Anterior cingulate cortex (tissue), 58 donors: ENCODE results near the gene RPS6KA2.
A peak's percentile ranks its signal among the peaks of the same experiment; 100 is the strongest.

Experiments used
- DNase-seq, 58 donors: peaks; one replicate each; lab custom pipeline; 2025; lab: John Stamatoyannopoulos, UW

Gene RPS6KA2

GRCh38 chr6:166477647-166478365 lies 149.2 kb downstream of the RPS6KA2 start:
- DNase-seq = no peak

DNA sequence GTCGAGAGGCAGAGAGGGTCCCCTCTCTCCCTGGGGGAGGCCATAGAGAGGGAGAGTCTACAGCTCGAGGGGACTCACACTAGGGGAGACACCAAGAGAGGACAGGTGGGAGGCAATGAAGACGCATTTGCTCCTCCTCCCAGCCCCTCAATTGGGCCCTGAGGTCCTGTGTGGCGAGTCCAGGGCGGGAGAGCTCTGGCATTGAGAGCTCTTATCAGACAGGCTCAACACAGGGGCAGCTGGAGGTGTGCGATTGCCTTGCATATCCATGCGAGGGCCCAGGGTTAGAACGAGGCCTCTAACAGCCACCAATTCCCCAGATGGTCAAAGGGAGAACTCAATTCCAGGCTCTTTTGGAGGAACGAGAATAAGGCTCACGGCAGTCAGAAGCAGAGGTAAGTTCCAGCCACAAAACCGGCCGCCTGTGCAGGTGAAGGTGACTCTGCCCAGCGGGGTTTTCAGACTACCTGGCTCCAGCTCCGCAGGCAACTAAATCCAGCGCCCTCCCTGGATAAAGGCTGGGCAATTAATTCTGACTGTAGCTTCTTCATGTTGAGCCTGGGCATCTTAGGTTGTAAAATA lies 150.3 kb downstream of the RPS6KA2 start:
- no peak for DNase-seq

GRCh38 chr6:166476061-166476591 lies 150.9 kb downstream of the RPS6KA2 start:
- no peak for DNase-seq

DNA sequence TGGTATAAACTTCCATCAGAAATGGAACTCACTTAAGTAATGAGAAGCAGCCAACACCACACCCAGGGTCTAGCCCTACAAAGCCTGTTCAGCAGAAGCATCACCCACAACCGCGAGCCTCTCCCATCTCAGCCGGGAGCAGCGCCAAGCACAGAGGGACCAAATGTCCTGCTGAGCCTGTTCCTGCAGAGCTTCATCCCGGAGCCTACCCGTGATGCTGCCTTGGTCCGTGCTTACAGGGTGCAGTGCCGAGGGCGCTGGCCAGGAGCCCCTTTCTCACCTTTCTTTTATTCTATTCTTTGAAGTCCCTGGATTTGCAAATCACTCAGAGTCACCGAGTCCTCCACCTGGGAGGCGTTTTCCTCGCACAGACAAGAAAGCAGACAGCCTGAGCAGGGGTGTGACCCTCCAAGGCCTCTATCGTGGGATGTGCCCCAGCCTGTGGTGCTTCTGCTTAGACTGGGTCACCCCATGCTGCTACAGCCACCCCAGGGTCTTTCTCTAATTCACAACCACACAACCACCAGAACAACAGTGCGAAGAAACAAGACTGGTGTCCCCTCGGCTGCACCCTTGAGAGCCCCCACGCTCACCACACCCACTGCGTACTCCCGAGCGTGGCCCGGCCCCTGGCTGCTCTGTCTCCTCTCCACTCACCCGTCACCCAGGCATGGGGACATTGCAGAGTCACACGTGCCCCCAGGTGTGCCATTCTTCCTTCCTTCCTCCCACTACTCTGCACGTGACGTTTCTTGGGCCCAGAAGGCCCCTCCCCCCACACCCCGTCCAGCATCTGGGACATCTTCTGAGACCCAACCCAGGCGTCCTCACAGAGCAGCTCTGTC lies 152.1 kb downstream of the RPS6KA2 start:
- peak in 1 of 58 donors; percentile 38 for DNase-seq

GRCh38 chr6:166473886-166474571 lies 153.0 kb downstream of the RPS6KA2 start:
- no peak for DNase-seq

- DNase-seq = no peak
Observed at GRCh38 chr6:166472636-166473035, 154.4 kb downstream of the RPS6KA2 start.

- DNase-seq = no peak
Observed at GRCh38 chr6:166471797-166472260, 155.2 kb downstream of the RPS6KA2 start.

GRCh38 chr6:166470863-166471410 lies 156.1 kb downstream of the RPS6KA2 start:
- peak in 3 of 58 donors; percentile 12 to 25 (median 22) for DNase-seq

DNA sequence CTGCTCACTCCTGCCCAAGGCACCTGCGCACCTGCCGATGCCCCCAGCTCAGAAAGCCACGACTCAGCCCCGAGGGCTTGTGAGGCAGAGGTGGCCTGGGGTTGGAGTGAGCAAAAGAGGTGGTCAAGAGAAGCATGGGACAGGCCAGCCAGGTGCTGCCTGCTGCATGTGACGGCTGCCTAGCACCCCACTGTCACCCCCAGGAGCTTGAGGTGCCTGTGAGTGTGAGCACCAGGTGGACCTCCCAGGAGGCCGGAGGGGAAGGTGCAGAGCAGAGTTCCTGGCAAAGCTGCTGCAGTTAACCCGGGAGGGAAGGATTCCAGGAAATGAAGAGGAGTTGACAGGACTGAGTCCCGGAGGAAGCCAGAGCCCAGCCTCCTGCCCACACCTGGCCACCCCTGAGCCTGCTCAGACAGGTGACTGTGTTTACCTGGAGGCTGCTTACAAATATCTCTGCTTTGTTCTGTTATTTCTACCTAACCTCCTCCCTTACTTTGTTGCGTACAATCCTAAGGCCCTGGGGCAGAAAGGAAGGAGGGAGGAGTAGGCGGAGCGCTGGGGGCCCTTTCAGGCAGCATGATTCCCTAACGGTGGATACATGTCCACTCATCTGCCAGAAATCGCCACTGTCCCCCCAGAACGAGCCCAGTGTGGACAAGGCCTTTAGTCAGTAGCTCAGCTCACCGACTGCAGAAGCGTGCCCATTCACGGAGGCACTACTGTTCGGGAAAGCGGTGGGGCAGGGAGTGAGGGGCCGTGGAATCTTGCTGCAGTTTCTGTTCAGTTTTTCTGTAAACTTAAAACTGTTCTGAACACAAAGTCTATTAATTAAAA lies 156.8 kb downstream of the RPS6KA2 start:
- DNase-seq = no peak

- no peak for DNase-seq
Observed at GRCh38 chr6:166469426-166469961, 157.6 kb downstream of the RPS6KA2 start.

- no peak for DNase-seq
Observed at GRCh38 chr6:166467436-166468000, 159.5 kb downstream of the RPS6KA2 start.

- DNase-seq = no peak
Observed at GRCh38 chr6:166466178-166467122, 160.6 kb downstream of the RPS6KA2 start.

GRCh38 chr6:166465671-166466087 lies 161.4 kb downstream of the RPS6KA2 start:
- peak in 21 of 58 donors; percentile 14 to 72 (median 57) for DNase-seq

GRCh38 chr6:166465003-166465399 lies 162.1 kb downstream of the RPS6KA2 start:
- no peak for DNase-seq

DNA sequence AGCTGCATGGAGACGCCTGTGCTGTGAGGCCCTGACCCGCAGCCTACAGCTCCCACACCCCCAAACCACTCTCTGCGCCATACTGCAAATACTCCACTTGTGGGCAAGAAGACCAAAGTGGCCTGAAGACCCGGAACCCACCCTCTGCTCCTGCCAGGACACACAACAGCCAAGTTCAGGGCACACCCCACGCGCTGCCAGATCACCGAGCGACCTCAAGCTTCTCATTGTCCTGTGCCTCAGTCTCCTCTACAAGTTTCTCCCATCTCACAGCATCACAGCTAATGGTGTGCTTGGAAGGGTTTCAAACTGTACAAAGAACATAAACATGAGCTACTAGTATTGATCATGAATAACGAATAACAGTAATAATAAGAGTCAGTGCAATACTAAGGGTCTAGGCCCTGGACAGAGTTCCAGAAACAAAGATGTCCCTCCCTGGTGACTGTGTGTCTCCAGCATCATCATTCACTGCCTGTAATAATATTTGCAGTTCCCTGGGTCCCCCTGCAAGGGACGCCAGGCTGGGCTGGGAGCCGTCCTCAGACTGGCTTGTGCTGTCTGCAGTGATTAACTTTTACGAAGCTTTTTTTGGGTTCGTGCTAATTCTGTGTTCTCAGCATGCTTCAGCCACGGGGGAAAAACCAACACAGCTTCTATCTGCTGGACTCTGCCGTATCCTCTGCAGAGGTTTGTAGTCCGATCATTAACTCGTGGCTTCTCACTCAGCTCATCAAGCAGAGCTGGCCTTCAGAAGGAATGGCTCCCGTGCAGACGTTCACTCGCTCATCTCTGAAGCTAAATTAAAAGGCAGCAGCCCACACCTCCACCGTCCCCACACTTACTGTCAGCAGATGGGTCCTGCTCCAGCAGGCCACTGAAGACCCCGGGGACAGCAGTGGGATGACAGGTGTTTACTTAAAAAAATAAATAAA lies 162.7 kb downstream of the RPS6KA2 start:
- DNase-seq = no peak
